ENCODE data around the gene CHAC1.
"Not testable (repeated sequence)": the region's sequence is repeated elsewhere in the genome, so short reads cannot be mapped to it uniquely, and the experiment has no call there.

Gene CHAC1

GRCh38 chr15:40957581-40958051 is 4.3 kb downstream of the CHAC1 start:
- no peak for DNase-seq (ENCODE audit: low read depth)
- TF ChIP-seq CTCF (conservative IDR thresholded peaks at IDR 0.05; ENCODE audit: low read depth, low read length) = no peak
- H3K4me3 ChIP-seq (ENCODE audit: low read depth, low read length) = no peak overlapping the region

DNA sequence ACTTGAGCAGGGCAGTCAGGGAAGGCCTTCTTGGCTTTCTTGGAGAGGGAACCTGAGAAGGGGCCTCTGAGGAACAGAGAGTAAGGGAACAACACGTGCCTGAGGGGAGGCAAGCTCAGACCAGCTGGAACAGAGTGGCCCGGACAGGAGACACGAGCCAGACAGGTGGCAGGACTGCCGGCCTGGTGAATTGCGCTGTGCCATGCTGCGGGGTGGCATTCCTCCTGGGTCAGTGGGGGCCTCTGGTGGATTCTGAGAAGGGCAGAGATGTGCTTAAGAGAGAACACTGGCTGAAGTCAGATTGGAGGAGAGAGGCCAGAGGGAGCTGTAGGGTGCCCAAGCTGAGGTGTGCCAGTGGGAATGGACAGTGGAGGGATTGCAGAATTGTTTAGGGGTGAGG is 4.9 kb downstream of the CHAC1 start:
- no peak overlapping the region for H3K4me3 ChIP-seq (ENCODE audit: low read depth, low read length)
- no peak for DNase-seq (ENCODE audit: low read depth)
- TF ChIP-seq CTCF (conservative IDR thresholded peaks at IDR 0.05; ENCODE audit: low read depth, low read length) = no peak

GRCh38 chr15:40958723-40959122 is 5.5 kb downstream of the CHAC1 start:
- TF ChIP-seq CTCF (conservative IDR thresholded peaks at IDR 0.05; ENCODE audit: low read depth, low read length) = no peak
- H3K4me3 ChIP-seq (ENCODE audit: low read depth, low read length) = no peak overlapping the region
- no peak for DNase-seq (ENCODE audit: low read depth)

GRCh38 chr15:40959331-40960141 is 6.3 kb downstream of the CHAC1 start:
- TF ChIP-seq CTCF (conservative IDR thresholded peaks at IDR 0.05; ENCODE audit: low read depth, low read length) = no peak
- DNase-seq (ENCODE audit: low read depth) = no peak

DNA sequence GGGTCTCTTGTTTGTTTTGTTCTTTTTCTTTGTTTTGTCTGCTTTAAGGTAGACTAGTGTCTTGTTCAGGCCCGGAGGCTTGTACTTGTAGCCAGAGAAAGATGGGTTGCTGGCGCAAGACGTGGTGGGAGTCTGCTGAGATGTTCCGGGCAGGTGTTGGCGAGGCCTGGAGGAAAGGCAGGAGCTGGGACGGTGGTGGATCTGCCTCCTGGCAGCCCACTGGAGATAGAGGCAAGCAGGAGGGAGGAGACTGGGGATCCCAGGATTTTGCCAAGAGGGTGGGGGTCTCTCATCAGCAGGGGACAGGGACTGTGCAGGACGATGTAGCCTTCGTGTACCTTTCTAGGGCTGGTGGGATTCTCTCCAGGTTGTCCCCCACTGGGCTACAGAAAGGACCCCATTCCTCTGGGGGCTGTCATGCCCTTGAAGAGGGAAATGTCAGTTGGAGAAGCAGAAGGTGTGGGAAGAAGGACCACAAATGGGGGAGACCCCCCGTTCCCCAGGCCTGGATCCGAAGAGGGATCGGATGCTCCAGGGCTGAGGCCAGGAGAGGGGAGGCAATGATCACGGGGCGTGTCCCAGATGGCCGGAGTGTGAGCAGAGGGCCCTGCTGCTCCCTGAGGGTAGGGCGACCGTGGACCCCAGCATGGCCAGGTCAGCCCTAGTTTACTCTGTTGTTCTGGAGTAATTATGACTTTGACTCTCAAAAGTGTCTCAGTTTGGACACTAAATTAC is 7.0 kb downstream of the CHAC1 start:
- no peak for TF ChIP-seq CTCF (conservative IDR thresholded peaks at IDR 0.05; ENCODE audit: low read depth, low read length)
- H3K4me3 ChIP-seq (ENCODE audit: low read depth, low read length) = no peak overlapping the region
- DNase-seq (ENCODE audit: low read depth) = no peak

More at GRCh38 chr15:40959331-40960141, 6.3 kb downstream of the CHAC1 start:
- H3K4me3 ChIP-seq (ENCODE audit: low read depth, low read length) = no peak overlapping the region

GRCh38 chr15:40960925-40961324 is 7.7 kb downstream of the CHAC1 start:
- H3K4me3 ChIP-seq (ENCODE audit: low read depth, low read length) = no peak overlapping the region
- no peak for TF ChIP-seq CTCF (conservative IDR thresholded peaks at IDR 0.05; ENCODE audit: low read depth, low read length)
- no peak for DNase-seq (ENCODE audit: low read depth)

DNA sequence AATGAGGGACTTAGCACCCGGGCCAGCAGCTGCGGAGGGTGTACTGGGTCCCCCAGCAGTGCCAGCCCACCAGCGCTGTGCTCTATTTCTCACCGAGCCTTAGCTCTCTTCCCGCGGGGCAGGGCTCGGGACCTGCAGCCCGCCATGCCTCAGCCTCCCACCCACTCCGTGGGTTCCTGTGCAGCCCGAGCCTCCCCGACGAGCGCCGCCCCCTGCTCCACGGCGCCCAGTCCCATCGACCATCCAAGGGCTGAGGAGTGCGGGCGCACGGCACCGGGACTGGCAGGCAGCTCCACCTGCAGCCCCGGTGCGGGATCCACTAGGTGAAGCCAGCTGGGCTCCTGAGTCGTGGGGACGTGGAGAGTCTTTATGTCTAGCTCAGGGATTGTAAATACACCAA is 8.5 kb downstream of the CHAC1 start:
- DNase-seq (ENCODE audit: low read depth); H3K4me3 ChIP-seq (ENCODE audit: low read depth, low read length): not testable (repeated sequence)

- DNase-seq (ENCODE audit: low read depth); H3K4me3 ChIP-seq (ENCODE audit: low read depth, low read length): not testable (repeated sequence)
Observed at GRCh38 chr15:40962317-40962716, 9.0 kb downstream of the CHAC1 start.
